CD4-positive, CD25-positive, alpha-beta regulatory T cell (primary cell): ENCODE results near the gene KIF1B. TPM values are rescaled to one million over a fixed set of nuclear protein-coding genes. Genes with fewer than 3 reads are reported as not detected.

ENCODE experiments used
- ATAC-seq, 2 donors: fragments of 150-1000 bp; cut with Tn5 transposase; one replicate each; pipeline ENCODE4 v1.10.0; 2021; ENCODE audit warnings: low read depth in 2 of 2, moderate number of reproducible peaks in 2 of 2, moderate library complexity in 1 of 2
- DNase-seq, 3 donors: peaks; one replicate each; pipeline versions ENCODE4 v3.0.0 to v3.0.0-alpha.2; 2012 to 2022; ENCODE audit warnings: mixed read lengths in 1 of 3
- H3K27ac ChIP-seq: one replicate; pipeline ENCODE4 v1.7.0; 2013; ENCODE audit warnings: mild to moderate bottlenecking, low read length; ENCODE audit not compliant: insufficient read depth, poor library complexity, severe bottlenecking
- H3K27me3 ChIP-seq: one replicate; pipeline ENCODE4 v1.7.0; 2013; ENCODE audit warnings: low read length; ENCODE audit not compliant: control insufficient read depth, insufficient read depth
- H3K36me3 ChIP-seq: one replicate; pipeline ENCODE4 v1.7.0; 2013; ENCODE audit warnings: mild to moderate bottlenecking, low read length, moderate library complexity; ENCODE audit not compliant: control insufficient read depth, insufficient read depth
- H3K4me1 ChIP-seq: 2 replicates; pipeline ENCODE4 v1.7.0; 2013; ENCODE audit warnings: mild to moderate bottlenecking, low read length; ENCODE audit not compliant: insufficient read depth, control insufficient read depth, poor library complexity, severe bottlenecking
- H3K4me3 ChIP-seq: one replicate; pipeline ENCODE4 v1.7.0; 2013; ENCODE audit warnings: low read depth, mild to moderate bottlenecking, low read length, moderate library complexity
- H3K9me3 ChIP-seq, 2 experiments: 1 replicate in 1 of 2; 2 replicates in 1 of 2; pipeline ENCODE4 v1.7.0; 2013; ENCODE audit warnings: low read length in 2 of 2, mild to moderate bottlenecking in 1 of 2, moderate library complexity in 1 of 2; ENCODE audit not compliant: control insufficient read depth in 2 of 2
- H3K27ac Mint-ChIP-seq, 3 donors: one replicate each; pipeline ENCODE4 v1.8.0; 2020 to 2022; ENCODE audit warnings: mild to moderate bottlenecking in 3 of 3, mixed read lengths in 3 of 3, moderate library complexity in 2 of 3
- H3K27me3 Mint-ChIP-seq: one replicate; pipeline ENCODE4 v1.8.0; 2022; ENCODE audit warnings: mild to moderate bottlenecking, mixed read lengths
- H3K36me3 Mint-ChIP-seq: one replicate; pipeline ENCODE4 v1.8.0; 2020; ENCODE audit warnings: mixed read lengths
- H3K4me1 Mint-ChIP-seq, 4 donors: one replicate each; pipeline ENCODE4 v1.8.0; 2020 to 2022; ENCODE audit warnings: mixed read lengths in 4 of 4, mild to moderate bottlenecking in 1 of 4
- H3K4me3 Mint-ChIP-seq, 4 donors: one replicate each; pipeline ENCODE4 v1.8.0; 2020 to 2022; ENCODE audit warnings: mild to moderate bottlenecking in 4 of 4, mixed read lengths in 4 of 4, moderate library complexity in 3 of 4
- H3K9me3 Mint-ChIP-seq, 7 donors: one replicate each; pipeline ENCODE4 v1.8.0; 2020 to 2022; ENCODE audit warnings: mixed read lengths in 7 of 7, mild to moderate bottlenecking in 3 of 7, moderate library complexity in 2 of 7
- polyA plus RNA-seq, 4 donors: library from polyadenylated mRNA; unstranded; fragments of 300-500 nt; fragmentation: Illumina TruSeq; gene quantifications; one replicate each; pipeline ENCODE4 v1.2.3, GENCODE V29; 2021
- total RNA-seq: library from RNA; stranded (reverse); gene quantifications from one replicate; pipeline ENCODE4 v1.2.3, GENCODE V29; 2022

The KIF1B gene
- total and polyA plus RNA-seq, 5 donors from 2014 or later, result 0.79 to 26.6 (median 2.2) TPM

GRCh38 chr1:10308001-10308400 lies 97.6 kb downstream of the KIF1B start:
- ATAC-seq (peak; percentile 65 to 78), DNase-seq (peak in 2 of 3 donors; percentile 19 to 52)
- Histone ChIP-seq H3K27ac (no peak overlapping the region), H3K27me3 (no peaks in the 10 kb centered on the region), H3K4me3 (peak overlapping the region; percentile 28), H3K9me3 (no peaks in the 10 kb centered on the region), H3K36me3 (peaks cover 14% of the 10 kb centered on the region), H3K4me1 (peaks cover 7% of the 10 kb centered on the region)
- Mint-ChIP-seq H3K9me3 (no peaks in the 10 kb centered on the region), H3K4me1 (peaks cover 0 to 19% (median 12%) of the 10 kb centered on the region in 4 donors), H3K4me3 (peak overlapping the region in 1 of 4 donors; percentile 26), H3K27ac (peak overlapping the region in 2 of 3 donors; percentile 28 to 53), H3K36me3 (peaks cover 42% of the 10 kb centered on the region), H3K27me3 (no peaks in the 10 kb centered on the region)

GRCh38 chr1:10309243-10310011 lies 99.1 kb downstream of the KIF1B start:
- H3K27ac Mint-ChIP-seq, result peak overlapping the region in 1 of 3 donors; percentile 34
- Histone ChIP-seq H3K27ac (no peak overlapping the region), H3K27me3 (no peaks in the 10 kb centered on the region), H3K36me3 (peaks cover under 1% of the 10 kb centered on the region), H3K4me1 (peaks cover 7% of the 10 kb centered on the region), H3K9me3 (no peaks in the 10 kb centered on the region), H3K4me3 (no peak overlapping the region)
- no peaks in the 10 kb centered on the region for H3K9me3 Mint-ChIP-seq
- H3K4me1 Mint-ChIP-seq, result peaks cover 0 to 19% (median 12%) of the 10 kb centered on the region in 4 donors
- H3K4me3 Mint-ChIP-seq, result peak overlapping the region in 1 of 4 donors; percentile 28
- peaks cover 35% of the 10 kb centered on the region for H3K36me3 Mint-ChIP-seq
- no peaks in the 10 kb centered on the region for H3K27me3 Mint-ChIP-seq
- DNase-seq (no peak), ATAC-seq (no peak)

DNA sequence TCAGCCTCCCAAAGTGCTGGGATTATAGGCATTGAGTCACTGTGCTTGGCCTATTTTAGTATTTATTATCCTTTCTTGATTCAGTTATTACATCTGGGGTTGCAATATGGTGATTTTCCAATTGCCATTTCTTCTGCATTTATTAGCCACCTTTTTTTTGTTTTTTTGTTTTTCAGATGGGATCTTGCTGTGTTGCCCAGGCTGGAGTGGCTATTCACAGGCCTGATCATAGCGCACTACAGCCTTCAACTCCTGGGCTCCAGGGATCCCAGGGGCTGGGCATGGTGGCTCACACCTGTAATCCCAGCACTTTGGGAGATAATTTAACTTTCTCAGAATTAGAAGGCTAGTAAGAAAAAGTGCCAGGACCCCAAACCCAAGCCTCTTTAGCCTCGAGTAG lies 106.4 kb downstream of the KIF1B start:
- H3K4me3 Mint-ChIP-seq, result no peak overlapping the region
- H3K36me3 Mint-ChIP-seq, result peaks cover 12% of the 10 kb centered on the region
- H3K36me3 ChIP-seq, result no peaks in the 10 kb centered on the region
- DNase-seq (no peak), ATAC-seq (no peak)
- no peaks in the 10 kb centered on the region for H3K9me3 Mint-ChIP-seq
- no peak overlapping the region for H3K27ac Mint-ChIP-seq
- no peaks in the 10 kb centered on the region for H3K4me1 ChIP-seq
- H3K4me3 ChIP-seq, result no peak overlapping the region
- no peaks in the 10 kb centered on the region for H3K27me3 Mint-ChIP-seq
- H3K9me3 ChIP-seq, result no peaks in the 10 kb centered on the region
- no peaks in the 10 kb centered on the region for H3K27me3 ChIP-seq
- peaks cover 0 to 2% (median under 1%) of the 10 kb centered on the region in 4 donors for H3K4me1 Mint-ChIP-seq
- no peak overlapping the region for H3K27ac ChIP-seq

DNA sequence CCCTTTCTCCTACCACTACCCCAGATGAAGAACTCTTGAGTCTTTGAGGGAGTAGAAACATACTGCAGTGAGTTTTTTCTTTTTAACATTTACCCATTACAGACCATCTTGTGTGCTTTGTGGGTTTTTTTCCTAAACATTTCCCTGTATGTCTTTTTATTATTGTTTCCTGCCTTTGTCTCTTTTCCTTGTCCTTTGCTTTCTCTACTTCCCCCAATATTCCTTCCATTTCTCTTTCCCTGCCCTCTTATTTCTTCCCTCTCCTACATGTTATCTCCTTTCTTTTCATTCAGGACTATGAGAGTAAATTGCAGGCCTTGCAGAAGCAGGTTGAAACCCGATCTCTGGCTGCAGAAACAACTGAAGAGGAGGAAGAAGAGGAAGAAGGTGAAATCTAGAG lies 109.4 kb downstream of the KIF1B start:
- no peak for ATAC-seq
- peaks cover 0 to 2% (median 0%) of the 10 kb centered on the region in 7 donors for H3K9me3 Mint-ChIP-seq
- H3K4me3 Mint-ChIP-seq, result no peak overlapping the region
- Histone ChIP-seq H3K9me3 (no peaks in the 10 kb centered on the region), H3K4me3 (no peak overlapping the region), H3K36me3 (no peaks in the 10 kb centered on the region), H3K27ac (no peak overlapping the region), H3K27me3 (no peaks in the 10 kb centered on the region), H3K4me1 (no peaks in the 10 kb centered on the region)
- peaks cover 16% of the 10 kb centered on the region for H3K36me3 Mint-ChIP-seq
- no peaks in the 10 kb centered on the region for H3K27me3 Mint-ChIP-seq
- DNase-seq, result no peak
- H3K4me1 Mint-ChIP-seq, result peaks cover 0 to 2% (median under 1%) of the 10 kb centered on the region in 4 donors
- H3K27ac Mint-ChIP-seq, result no peak overlapping the region

DNA sequence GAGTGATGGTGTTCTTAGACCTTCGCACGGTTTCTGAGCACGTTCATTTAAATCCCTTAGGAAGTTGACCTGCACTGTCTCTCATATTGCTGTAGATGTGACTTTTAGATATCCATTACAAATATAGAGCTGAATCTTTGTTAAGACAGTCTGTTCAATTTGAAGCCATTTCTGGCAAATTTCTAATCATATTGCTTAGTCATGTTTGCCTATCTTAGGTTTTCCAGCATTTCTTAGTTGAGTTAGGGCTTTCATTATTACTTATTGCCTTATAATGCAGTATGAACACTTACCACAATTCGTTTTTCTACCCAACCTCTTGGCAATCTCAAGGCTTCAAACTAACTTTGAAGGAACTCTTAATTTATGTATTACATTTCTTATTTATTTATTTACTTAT lies 110.0 kb downstream of the KIF1B start:
- H3K9me3 ChIP-seq, result no peaks in the 10 kb centered on the region
- peaks cover 0 to 2% (median under 1%) of the 10 kb centered on the region in 4 donors for H3K4me1 Mint-ChIP-seq
- no peaks in the 10 kb centered on the region for H3K27me3 ChIP-seq
- no peaks in the 10 kb centered on the region for H3K36me3 ChIP-seq
- H3K27ac ChIP-seq, result no peak overlapping the region
- H3K27me3 Mint-ChIP-seq, result no peaks in the 10 kb centered on the region
- no peak overlapping the region for H3K4me3 ChIP-seq
- H3K4me1 ChIP-seq, result no peaks in the 10 kb centered on the region
- peaks cover 20% of the 10 kb centered on the region for H3K36me3 Mint-ChIP-seq
- DNase-seq (no peak), ATAC-seq (no peak)
- no peak overlapping the region for H3K4me3 Mint-ChIP-seq
- no peak overlapping the region for H3K27ac Mint-ChIP-seq
- H3K9me3 Mint-ChIP-seq, result peaks cover 0 to 2% (median 0%) of the 10 kb centered on the region in 7 donors

DNA sequence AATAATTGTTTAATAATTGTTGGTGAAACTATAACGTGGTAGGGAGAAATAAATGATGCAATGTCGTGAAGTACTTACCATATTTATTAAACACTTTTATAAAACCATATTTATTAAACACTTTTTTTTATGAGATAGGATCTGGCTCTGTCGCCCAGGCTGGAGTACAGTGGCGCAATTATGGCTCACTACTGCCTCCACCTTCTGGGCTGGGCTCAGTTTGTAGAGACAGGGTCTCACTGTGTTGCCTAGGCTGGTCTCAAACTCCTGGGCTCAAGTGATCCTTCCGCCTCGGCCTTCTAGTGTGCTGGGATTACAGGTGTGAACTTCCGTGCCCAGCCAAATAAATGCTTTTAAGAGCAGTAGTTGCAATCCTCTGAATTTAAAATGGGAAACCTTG lies 112.5 kb downstream of the KIF1B start:
- Histone ChIP-seq H3K4me1 (no peaks in the 10 kb centered on the region), H3K9me3 (no peaks in the 10 kb centered on the region), H3K36me3 (peaks cover 4% of the 10 kb centered on the region), H3K4me3 (no peak overlapping the region), H3K27me3 (no peaks in the 10 kb centered on the region), H3K27ac (no peak overlapping the region)
- no peak overlapping the region for H3K4me3 Mint-ChIP-seq
- ATAC-seq, result no peak
- H3K27me3 Mint-ChIP-seq, result no peaks in the 10 kb centered on the region
- peaks cover 0 to 2% (median 0%) of the 10 kb centered on the region in 7 donors for H3K9me3 Mint-ChIP-seq
- peak overlapping the region in 1 of 3 donors; percentile 38 for H3K27ac Mint-ChIP-seq
- H3K4me1 Mint-ChIP-seq, result peaks cover 0 to 2% (median 0%) of the 10 kb centered on the region in 4 donors
- no peak for DNase-seq
- H3K36me3 Mint-ChIP-seq, result peaks cover 33% of the 10 kb centered on the region

DNA sequence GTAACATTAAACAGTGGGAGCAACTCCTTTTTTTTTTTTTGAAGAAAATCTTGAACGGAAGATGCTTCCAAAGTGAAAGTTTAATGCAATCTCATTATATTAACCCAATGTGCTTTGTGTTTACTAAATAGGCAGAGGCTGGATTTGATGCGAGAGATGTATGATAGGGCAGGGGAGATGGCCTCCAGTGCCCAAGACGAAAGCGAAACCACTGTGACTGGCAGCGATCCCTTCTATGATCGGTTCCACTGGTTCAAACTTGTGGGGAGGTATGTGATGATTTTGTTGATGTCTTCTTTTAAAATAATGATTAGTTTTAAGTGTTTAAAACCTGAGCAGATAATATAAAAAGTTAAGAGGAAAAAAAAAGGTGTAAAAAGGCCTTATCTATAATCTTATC lies 114.3 kb downstream of the KIF1B start:
- H3K4me1 ChIP-seq, result no peaks in the 10 kb centered on the region
- H3K27ac ChIP-seq, result peak overlapping the region; percentile 25
- Mint-ChIP-seq H3K36me3 (peaks cover 39% of the 10 kb centered on the region), H3K4me1 (peaks cover 0 to 2% (median 0%) of the 10 kb centered on the region in 4 donors), H3K4me3 (peak overlapping the region; percentile 69 to 84 (median 70)), H3K27me3 (no peaks in the 10 kb centered on the region), H3K27ac (peak overlapping the region; percentile 78 to 82 (median 79)), H3K9me3 (peaks cover 0 to 2% (median 0%) of the 10 kb centered on the region in 7 donors)
- peaks cover 4% of the 10 kb centered on the region for H3K36me3 ChIP-seq
- peak overlapping the region; percentile 65 for H3K4me3 ChIP-seq
- ATAC-seq, result peak in 1 of 2 donors; percentile 37
- H3K9me3 ChIP-seq, result no peaks in the 10 kb centered on the region
- no peaks in the 10 kb centered on the region for H3K27me3 ChIP-seq
- peak in 1 of 3 donors; percentile 25 for DNase-seq
